Tibial nerve (tissue), 4 donors: Measurements from ENCODE around the gene CTNNA1. TPM values are rescaled to one million over a fixed set of nuclear protein-coding genes. Genes with fewer than 3 reads are reported as not detected.

Experiments used
- DNase-seq, 2 donors: peaks; one replicate each; pipeline ENCODE4 v3.0.0-alpha.2; 2019; ENCODE audit warnings: low spot score in 2 of 2
- H3K27ac ChIP-seq, 4 donors: fragments of 200-600 bp; sonication (generic) in 3 of 4; one replicate each; pipeline ENCODE4 v1.5.1; 2017 to 2019; ENCODE audit warnings: mild to moderate bottlenecking in 1 of 4
- H3K27me3 ChIP-seq, 2 donors: fragments of 200-600 bp; sonication (generic) in 1 of 2; one replicate each; pipeline versions ENCODE4 v1.5.1 to v1.6.0; 2017 to 2019
- H3K36me3 ChIP-seq, 3 donors: fragments of 200-600 bp; sonication (generic); one replicate each; pipeline ENCODE4 v1.5.1; 2018 to 2019
- H3K4me1 ChIP-seq, 4 donors: fragments of 200-600 bp; sonication (generic) in 3 of 4; one replicate each; pipeline ENCODE4 v1.5.1; 2017 to 2019
- H3K4me3 ChIP-seq, 4 donors: fragments of 200-600 bp; sonication (generic) in 3 of 4; one replicate each; pipeline ENCODE4 v1.5.1; 2017 to 2019; ENCODE audit warnings: mild to moderate bottlenecking in 1 of 4, moderate library complexity in 1 of 4
- H3K9me3 ChIP-seq, 4 donors: fragments of 200-600 bp; sonication (generic) in 3 of 4; one replicate each; pipeline ENCODE4 v1.5.1; 2017 to 2019
- CTCF ChIP-seq, 5 experiments: fragments of 200-600 bp in 3 of 5; fragments of 450-650 bp in 2 of 5; sonication (generic) in 3 of 5; IDR thresholded peaks; one replicate each; pipeline ENCODE4 v1.5.1; 2016 to 2019; ENCODE audit warnings: antibody characterized with exemption in 5 of 5, mild to moderate bottlenecking in 3 of 5, moderate library complexity in 2 of 5
- EP300 ChIP-seq, 2 donors: sonication (generic); formaldehyde crosslinking; IDR thresholded peaks; one replicate each; pipeline ENCODE4 v1.6.1; 2017; ENCODE audit warnings: antibody characterized with exemption in 2 of 2, mild to moderate bottlenecking in 1 of 2
- POLR2A ChIP-seq, 2 donors: fragments of 450-650 bp; IDR thresholded peaks; one replicate each; pipeline ENCODE4 v1.6.1; 2017; ENCODE audit warnings: antibody characterized with exemption in 2 of 2, mild to moderate bottlenecking in 2 of 2, moderate library complexity in 2 of 2
- WGBS, 2 donors: methylation state at CpG; one replicate each; pipeline ENCODE4 v1.1.5; 2018; 5-methylcytosine and 5-hydroxymethylcytosine counted together
- total RNA-seq, 4 donors: library from RNA; depleted of rRNA; stranded (reverse); fragments of >200 nt; gene quantifications; one replicate each; pipeline ENCODE4 v1.1.0, GENCODE V29; 2016

Gene CTNNA1
- total RNA-seq, 4 donors from 2014 or later: 292 to 447 (median 321) TPM

GRCh38 chr5:138706655-138707480 lies 46.4 kb upstream of the CTNNA1 start:
- peak in 1 of 2 donors; percentile 24 for DNase-seq
- WGBS, 2 donors: 56 to 61% methylated on average over 10 of the region's 10 CpGs
- TF ChIP-seq POLR2A (IDR thresholded peaks at IDR 0.05) (no peak), EP300 (IDR thresholded peaks at IDR 0.05) (no peak), CTCF (IDR thresholded peaks at IDR 0.05) (no peak)
- Histone ChIP-seq H3K9me3 (no peaks in the 10 kb centered on the region), H3K36me3 (no peaks in the 10 kb centered on the region), H3K4me1 (peaks cover 0 to 23% (median 2%) of the 10 kb centered on the region in 4 donors), H3K27me3 (no peaks in the 10 kb centered on the region), H3K27ac (peak overlapping the region in 1 of 4 donors; percentile 80), H3K4me3 (no peak overlapping the region)

- no peaks in the 10 kb centered on the region for H3K9me3 ChIP-seq
- no peak for TF ChIP-seq CTCF (IDR thresholded peaks at IDR 0.05)
- no peak for TF ChIP-seq EP300 (IDR thresholded peaks at IDR 0.05)
- TF ChIP-seq POLR2A (IDR thresholded peaks at IDR 0.05): no peak
- H3K27me3 ChIP-seq: no peaks in the 10 kb centered on the region
- H3K36me3 ChIP-seq: no peaks in the 10 kb centered on the region
- H3K4me1 ChIP-seq: peaks cover 0 to 23% (median 2%) of the 10 kb centered on the region in 4 donors
- 77 to 81% methylated on average over 6 of the region's 6 CpGs for WGBS, 2 donors
- H3K4me3 ChIP-seq: no peak overlapping the region
- DNase-seq: no peak
- no peak overlapping the region for H3K27ac ChIP-seq
These were observed 44.4 kb upstream of the CTNNA1 start for GRCh38 chr5:138708791-138709190.

GRCh38 chr5:138709202-138709601 lies 44.0 kb upstream of the CTNNA1 start:
- H3K27ac ChIP-seq: no peak overlapping the region
- WGBS, 2 donors: 66 to 67% methylated on average over 9 of the region's 9 CpGs
- H3K27me3 ChIP-seq: no peaks in the 10 kb centered on the region
- peaks cover 0 to 23% (median 2%) of the 10 kb centered on the region in 4 donors for H3K4me1 ChIP-seq
- no peaks in the 10 kb centered on the region for H3K36me3 ChIP-seq
- H3K4me3 ChIP-seq: no peak overlapping the region
- no peak for TF ChIP-seq CTCF (IDR thresholded peaks at IDR 0.05)
- TF ChIP-seq POLR2A (IDR thresholded peaks at IDR 0.05): no peak
- TF ChIP-seq EP300 (IDR thresholded peaks at IDR 0.05): no peak
- H3K9me3 ChIP-seq: no peaks in the 10 kb centered on the region
- no peak for DNase-seq

- no peak overlapping the region for H3K27ac ChIP-seq
- no peak for TF ChIP-seq EP300 (IDR thresholded peaks at IDR 0.05)
- TF ChIP-seq CTCF (IDR thresholded peaks at IDR 0.05): no peak
- TF ChIP-seq POLR2A (IDR thresholded peaks at IDR 0.05): no peak
- H3K9me3 ChIP-seq: no peaks in the 10 kb centered on the region
- H3K4me1 ChIP-seq: peaks cover 0 to 10% (median 0%) of the 10 kb centered on the region in 4 donors
- 85% methylated on average over 6 of the region's 6 CpGs for WGBS, 2 donors
- no peaks in the 10 kb centered on the region for H3K36me3 ChIP-seq
- H3K27me3 ChIP-seq: no peaks in the 10 kb centered on the region
- H3K4me3 ChIP-seq: no peak overlapping the region
- DNase-seq: no peak
These were observed 42.1 kb upstream of the CTNNA1 start for GRCh38 chr5:138711087-138711486.

- Histone ChIP-seq H3K4me1 (peaks cover 0 to 4% (median 0%) of the 10 kb centered on the region in 4 donors), H3K36me3 (no peaks in the 10 kb centered on the region), H3K4me3 (no peak overlapping the region), H3K27ac (no peak overlapping the region), H3K9me3 (no peaks in the 10 kb centered on the region), H3K27me3 (no peaks in the 10 kb centered on the region)
- 76 to 78% methylated on average over 3 of the region's 3 CpGs for WGBS, 2 donors
- no peak for DNase-seq
- TF ChIP-seq CTCF (IDR thresholded peaks at IDR 0.05) (no peak), POLR2A (IDR thresholded peaks at IDR 0.05) (no peak), EP300 (IDR thresholded peaks at IDR 0.05) (no peak)
These were observed 41.4 kb upstream of the CTNNA1 start for GRCh38 chr5:138711811-138712210.
